ENCODE measurements around the gene ZNF385D.

The ZNF385D gene

GRCh38 chr3:21738283-21738682 is 12.7 kb downstream of the ZNF385D start:
- TF ChIP-seq CTCF (IDR thresholded peaks at IDR 0.05; ENCODE audit: insufficient read depth, missing control alignments), result no peak
- FAIRE-seq, result no peak
- no peak for DNase-seq (ENCODE audit: insufficient read length, low spot score)

- FAIRE-seq, result no peak
- no peak for DNase-seq (ENCODE audit: insufficient read length, low spot score)
- TF ChIP-seq CTCF (IDR thresholded peaks at IDR 0.05; ENCODE audit: insufficient read depth, missing control alignments), result no peak
These were observed 16.3 kb downstream of the ZNF385D start for GRCh38 chr3:21734746-21735145.

- no peak for TF ChIP-seq CTCF (IDR thresholded peaks at IDR 0.05; ENCODE audit: insufficient read depth, missing control alignments)
- DNase-seq (ENCODE audit: insufficient read length, low spot score), result no peak
- no peak for FAIRE-seq
These were observed 21.0 kb downstream of the ZNF385D start for GRCh38 chr3:21729888-21730459.

GRCh38 chr3:21729331-21729730 is 21.7 kb downstream of the ZNF385D start:
- FAIRE-seq (no peak), DNase-seq (ENCODE audit: insufficient read length, low spot score) (no peak)
- TF ChIP-seq CTCF (IDR thresholded peaks at IDR 0.05; ENCODE audit: insufficient read depth, missing control alignments), result no peak

GRCh38 chr3:21722768-21723167 is 28.2 kb downstream of the ZNF385D start:
- FAIRE-seq (no peak), DNase-seq (ENCODE audit: insufficient read length, low spot score) (no peak)
- no peak for TF ChIP-seq CTCF (IDR thresholded peaks at IDR 0.05; ENCODE audit: insufficient read depth, missing control alignments)

- no peak for TF ChIP-seq CTCF (IDR thresholded peaks at IDR 0.05; ENCODE audit: insufficient read depth, missing control alignments)
- FAIRE-seq (no peak), DNase-seq (ENCODE audit: insufficient read length, low spot score) (no peak)
These were observed 28.7 kb downstream of the ZNF385D start for GRCh38 chr3:21722301-21722700.

- DNase-seq (ENCODE audit: insufficient read length, low spot score) (no peak), FAIRE-seq (no peak)
- no peak for TF ChIP-seq CTCF (IDR thresholded peaks at IDR 0.05; ENCODE audit: insufficient read depth, missing control alignments)
These were observed 31.9 kb downstream of the ZNF385D start for GRCh38 chr3:21718943-21719591.
